Suppressor macrophage treated with lipopolysaccharide for 1 hour (primary cell): ENCODE data around the gene RPL12.
A peak's percentile ranks its signal among the peaks of the same experiment; 100 is the strongest.

Source experiments
- DNase-seq, 3 donors: peaks; one replicate each; pipeline ENCODE4 v3.0.0-alpha.2; 2020 to 2022

Gene RPL12

GRCh38 chr9:127437497-127438264, 13.5 kb downstream of the RPL12 start:
- no peak for DNase-seq

GRCh38 chr9:127430415-127430814, 20.8 kb downstream of the RPL12 start:
- no peak for DNase-seq

- no peak for DNase-seq
These were observed 22.9 kb downstream of the RPL12 start for GRCh38 chr9:127428348-127428747.

- DNase-seq, result peak; percentile 30 to 75 (median 43)
These were observed 24.4 kb downstream of the RPL12 start for GRCh38 chr9:127426756-127427155.

GRCh38 chr9:127424676-127424999, 26.6 kb downstream of the RPL12 start:
- no peak for DNase-seq

- peak; percentile 93 to 96 (median 95) for DNase-seq
These were observed 27.1 kb downstream of the RPL12 start, which contains the start of gene ZNF79 for GRCh38 chr9:127423934-127424675. TSS of gene ZNF79 (plus strand) at chr9:127424382. CDS start at chr9:127424788, 406 bp downstream.

GRCh38 chr9:127423476-127423933, 27.7 kb downstream of the RPL12 start:
- peak; percentile 84 to 89 (median 88) for DNase-seq

GRCh38 chr9:127422787-127423186, 28.4 kb downstream of the RPL12 start:
- DNase-seq, result no peak

- peak in 2 of 3 donors; percentile 26 to 28 for DNase-seq
These were observed 28.9 kb downstream of the RPL12 start for GRCh38 chr9:127422133-127422782.

GRCh38 chr9:127421057-127421456, 30.1 kb downstream of the RPL12 start:
- no peak for DNase-seq

GRCh38 chr9:127419348-127419747, 31.9 kb downstream of the RPL12 start:
- DNase-seq, result peak in 2 of 3 donors; percentile 47 to 52

GRCh38 chr9:127418037-127418471, 33.2 kb downstream of the RPL12 start:
- DNase-seq, result peak; percentile 46 to 68 (median 46)

- no peak for DNase-seq
These were observed 33.8 kb downstream of the RPL12 start for GRCh38 chr9:127417131-127418036.

- DNase-seq, result no peak
These were observed 35.5 kb downstream of the RPL12 start for GRCh38 chr9:127415657-127416056.

GRCh38 chr9:127415141-127415540, 36.1 kb downstream of the RPL12 start:
- DNase-seq, result no peak

GRCh38 chr9:127411122-127411521, 40.1 kb downstream of the RPL12 start:
- DNase-seq, result peak; percentile 50 to 69 (median 62)

- DNase-seq, result no peak
These were observed 43.7 kb downstream of the RPL12 start for GRCh38 chr9:127407492-127407843.

- DNase-seq, result no peak
These were observed 44.3 kb downstream of the RPL12 start for GRCh38 chr9:127406799-127407491.

- DNase-seq, result no peak
These were observed 45.7 kb downstream of the RPL12 start for GRCh38 chr9:127405344-127406125.

- DNase-seq, result no peak
These were observed 46.6 kb downstream of the RPL12 start for GRCh38 chr9:127404631-127405030.
